Endodermal cell (in vitro differentiated cells): ENCODE data around the gene THEM4. TPM values are rescaled to one million over a fixed set of nuclear protein-coding genes. Genes with fewer than 3 reads are reported as not detected.

ENCODE experiments used
- DNase-seq: peaks from one replicate; pipeline ENCODE4 v3.0.0-alpha.2; 2017
- H3K27ac ChIP-seq: 2 replicates; pipeline ENCODE4 v1.5.1; 2013; ENCODE audit warnings: mild to moderate bottlenecking, low read depth, low read length, moderate library complexity
- H3K27me3 ChIP-seq: 2 replicates; pipeline ENCODE4 v1.6.1; 2013; ENCODE audit warnings: mild to moderate bottlenecking, low read length, moderate library complexity; ENCODE audit not compliant: insufficient read depth, control insufficient read depth, poor library complexity, severe bottlenecking
- H3K36me3 ChIP-seq: 2 replicates; pipeline ENCODE4 v1.7.0; 2013; ENCODE audit warnings: mild to moderate bottlenecking, low read length, moderate library complexity; ENCODE audit not compliant: control insufficient read depth, insufficient read depth
- H3K4me1 ChIP-seq: one replicate; pipeline ENCODE4 v1.7.0; 2013; ENCODE audit warnings: low read length; ENCODE audit not compliant: control insufficient read depth, insufficient read depth
- H3K4me3 ChIP-seq: 2 replicates; pipeline ENCODE4 v1.5.1; 2013; ENCODE audit warnings: mild to moderate bottlenecking, low read length, moderate library complexity
- H3K9ac ChIP-seq: 2 replicates; pipeline ENCODE4 v1.6.1; 2013; ENCODE audit warnings: mild to moderate bottlenecking, low read length, moderate library complexity; ENCODE audit not compliant: poor library complexity, severe bottlenecking; ENCODE audit errors: extremely low read depth
- H3K9me3 ChIP-seq: 2 replicates; pipeline ENCODE4 v1.6.1; 2013; ENCODE audit warnings: mild to moderate bottlenecking, low read length, moderate library complexity; ENCODE audit not compliant: control insufficient read depth
- H3K27ac Mint-ChIP-seq: 2 replicates; pipeline ENCODE4 v1.8.0; 2020; ENCODE audit warnings: mixed read lengths
- H3K27me3 Mint-ChIP-seq: 2 replicates; pipeline ENCODE4 v1.8.0; 2021; ENCODE audit warnings: mild to moderate bottlenecking, mixed read lengths; ENCODE audit not compliant: insufficient read depth
- H3K36me3 Mint-ChIP-seq: 2 replicates; pipeline ENCODE4 v1.8.0; 2020; ENCODE audit warnings: low read depth, mixed read lengths
- H3K4me1 Mint-ChIP-seq: 2 replicates; pipeline ENCODE4 v1.8.0; 2020; ENCODE audit warnings: mixed read lengths
- H3K4me3 Mint-ChIP-seq: 2 replicates; pipeline ENCODE4 v1.8.0; 2020; ENCODE audit warnings: mild to moderate bottlenecking, moderate library complexity, mixed read lengths
- H3K9me3 Mint-ChIP-seq: 2 replicates; pipeline ENCODE4 v1.8.0; 2020; ENCODE audit warnings: mild to moderate bottlenecking, mixed read lengths
- WGBS, 2 experiments: methylation state at CpG; one replicate each; pipeline versions ENCODE4 v1.1.5 to v1.1.7; 2013; ENCODE audit warnings: missing lambda C conversion rate in 2 of 2, mixed read lengths in 1 of 2; ENCODE audit not compliant: insufficient coverage in 1 of 2, insufficient read length in 1 of 2; 5-methylcytosine and 5-hydroxymethylcytosine counted together
- total RNA-seq, 2 donors: library from RNA; stranded (reverse); fragmentation: NEBNext Ultra II Directional in 1 of 2; extraction: Animal tissue kit (Norgen Biotek cat#: 25700) in 1 of 2; gene quantifications; 2 replicates in 1 of 2; 3 replicates in 1 of 2; pipeline ENCODE4 v1.2.1, GENCODE V29; 2021
- TF ChIP-seq, protein P1 (sequence below): fragments of 200-600 bp; sonication (generic); conservative IDR thresholded peaks from 2 replicates; pipeline ENCODE4 v1.5.0; 2021; ENCODE audit warnings: antibody characterized with exemption, mild to moderate bottlenecking

The THEM4 gene
- total RNA-seq, 2 donors from 2014 or later, result 12.2 to 14.3 TPM

DNA sequence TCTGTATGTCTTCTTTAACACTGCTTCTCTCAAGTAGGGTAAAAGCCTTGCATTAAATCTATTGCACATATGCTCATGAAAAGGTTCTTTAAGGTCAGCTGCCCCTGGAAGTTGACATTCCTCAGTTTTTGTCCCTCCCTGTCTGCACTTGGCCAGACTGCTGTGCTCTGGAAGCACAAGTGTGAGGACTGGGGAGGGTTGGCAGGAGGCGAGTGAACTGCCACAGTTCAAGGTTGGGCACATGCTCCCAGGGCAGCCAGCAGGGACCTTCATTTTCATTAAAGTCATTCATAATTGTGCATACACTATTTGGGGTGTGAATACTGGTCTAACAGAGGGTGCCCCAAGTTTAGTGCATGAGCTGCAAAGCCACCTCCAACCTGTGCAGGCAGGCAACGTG, 44.9 kb downstream of the THEM4 start:
- TF ChIP-seq, protein P1, sequence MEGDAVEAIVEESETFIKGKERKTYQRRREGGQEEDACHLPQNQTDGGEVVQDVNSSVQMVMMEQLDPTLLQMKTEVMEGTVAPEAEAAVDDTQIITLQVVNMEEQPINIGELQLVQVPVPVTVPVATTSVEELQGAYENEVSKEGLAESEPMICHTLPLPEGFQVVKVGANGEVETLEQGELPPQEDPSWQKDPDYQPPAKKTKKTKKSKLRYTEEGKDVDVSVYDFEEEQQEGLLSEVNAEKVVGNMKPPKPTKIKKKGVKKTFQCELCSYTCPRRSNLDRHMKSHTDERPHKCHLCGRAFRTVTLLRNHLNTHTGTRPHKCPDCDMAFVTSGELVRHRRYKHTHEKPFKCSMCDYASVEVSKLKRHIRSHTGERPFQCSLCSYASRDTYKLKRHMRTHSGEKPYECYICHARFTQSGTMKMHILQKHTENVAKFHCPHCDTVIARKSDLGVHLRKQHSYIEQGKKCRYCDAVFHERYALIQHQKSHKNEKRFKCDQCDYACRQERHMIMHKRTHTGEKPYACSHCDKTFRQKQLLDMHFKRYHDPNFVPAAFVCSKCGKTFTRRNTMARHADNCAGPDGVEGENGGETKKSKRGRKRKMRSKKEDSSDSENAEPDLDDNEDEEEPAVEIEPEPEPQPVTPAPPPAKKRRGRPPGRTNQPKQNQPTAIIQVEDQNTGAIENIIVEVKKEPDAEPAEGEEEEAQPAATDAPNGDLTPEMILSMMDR, result no peak
- no peaks in the 10 kb centered on the region for H3K36me3 Mint-ChIP-seq
- no peak overlapping the region for H3K4me3 Mint-ChIP-seq
- H3K27ac ChIP-seq, result no peak overlapping the region
- no peaks in the 10 kb centered on the region for H3K27me3 ChIP-seq
- H3K9me3 ChIP-seq, result no peaks in the 10 kb centered on the region
- H3K4me3 ChIP-seq, result no peak overlapping the region
- H3K9me3 Mint-ChIP-seq, result no peaks in the 10 kb centered on the region
- no peaks in the 10 kb centered on the region for H3K36me3 ChIP-seq
- H3K27ac Mint-ChIP-seq, result no peak overlapping the region
- WGBS, 2 experiments, result 0 to 50% methylated on average over 1 to 2 of the region's 2 CpGs
- no peaks in the 10 kb centered on the region for H3K4me1 ChIP-seq
- peak; percentile 39 for DNase-seq
- H3K9ac ChIP-seq, result no peak overlapping the region
- peaks cover 5% of the 10 kb centered on the region for H3K4me1 Mint-ChIP-seq
- H3K27me3 Mint-ChIP-seq, result peaks cover 73% of the 10 kb centered on the region

DNA sequence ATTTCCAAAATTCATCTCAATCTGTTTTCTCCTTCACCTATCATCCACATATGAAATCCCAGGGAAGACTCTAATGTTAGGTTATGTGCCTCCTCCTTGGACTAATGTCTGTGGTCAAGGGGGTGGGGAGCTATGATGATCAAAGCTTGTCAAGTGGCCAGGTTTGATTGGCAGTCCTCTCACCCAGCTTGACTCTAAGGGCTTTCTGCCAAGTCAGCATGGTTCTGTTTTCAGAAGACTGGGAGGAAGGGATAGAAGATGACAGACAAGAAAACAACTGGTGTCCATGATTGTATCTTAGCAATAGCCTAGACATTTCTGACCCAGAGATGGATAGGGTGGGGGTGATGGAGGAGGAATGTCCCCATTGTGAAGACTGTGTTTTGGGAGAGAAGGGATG, 46.7 kb downstream of the THEM4 start:
- TF ChIP-seq, protein P1, result no peak
- Histone ChIP-seq H3K4me1 (no peaks in the 10 kb centered on the region), H3K27me3 (no peaks in the 10 kb centered on the region), H3K36me3 (no peaks in the 10 kb centered on the region), H3K27ac (no peak overlapping the region), H3K9me3 (no peaks in the 10 kb centered on the region), H3K4me3 (no peak overlapping the region), H3K9ac (no peak overlapping the region)
- H3K27me3 Mint-ChIP-seq, result peaks cover 79% of the 10 kb centered on the region
- H3K27ac Mint-ChIP-seq, result no peak overlapping the region
- no peaks in the 10 kb centered on the region for H3K36me3 Mint-ChIP-seq
- H3K4me1 Mint-ChIP-seq, result peaks cover 5% of the 10 kb centered on the region
- no peak overlapping the region for H3K4me3 Mint-ChIP-seq
- no peaks in the 10 kb centered on the region for H3K9me3 Mint-ChIP-seq
- DNase-seq, result no peak

DNA sequence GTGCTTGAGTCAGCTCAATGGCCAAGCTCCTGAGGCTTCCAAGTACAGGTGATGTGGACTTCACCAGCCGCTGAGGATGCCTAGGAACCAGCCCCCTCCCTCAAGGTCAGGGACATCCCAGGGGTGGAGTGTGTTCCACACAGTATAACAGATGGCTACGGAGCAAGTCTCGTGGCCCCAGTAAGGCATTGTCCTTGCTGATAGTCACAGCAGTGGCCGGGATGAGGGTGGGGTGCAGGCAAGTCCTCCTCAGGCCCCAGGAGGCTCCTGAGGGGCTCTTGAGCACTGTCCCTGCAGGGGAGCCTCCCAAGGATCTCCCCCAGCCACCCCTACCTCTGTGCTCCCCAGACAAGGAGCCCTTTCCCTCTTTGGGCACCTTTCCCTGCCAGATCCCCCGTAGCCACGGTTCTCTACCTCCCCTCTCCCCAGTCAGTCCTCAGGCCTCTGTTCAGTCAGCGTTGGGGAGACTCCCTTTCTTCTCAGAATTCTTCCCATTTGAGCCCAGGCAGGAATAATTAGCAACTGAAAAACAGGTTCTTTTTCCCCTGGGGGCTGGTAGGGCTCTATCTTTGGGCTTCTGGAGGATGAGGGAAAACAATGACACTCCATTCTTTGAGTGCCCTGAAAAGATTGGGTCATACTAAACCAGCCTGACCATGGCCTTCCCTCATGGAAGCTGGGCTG, 48.7 kb downstream of the THEM4 start:
- no peak overlapping the region for H3K4me3 ChIP-seq
- Mint-ChIP-seq H3K9me3 (no peaks in the 10 kb centered on the region), H3K36me3 (no peaks in the 10 kb centered on the region), H3K27me3 (peaks cover 84% of the 10 kb centered on the region), H3K27ac (no peak overlapping the region), H3K4me1 (peaks cover 5% of the 10 kb centered on the region), H3K4me3 (no peak overlapping the region)
- no peaks in the 10 kb centered on the region for H3K27me3 ChIP-seq
- WGBS, 2 experiments, result 67 to 70% methylated on average over 4 to 7 of the region's 7 CpGs
- H3K27ac ChIP-seq, result no peak overlapping the region
- no peaks in the 10 kb centered on the region for H3K9me3 ChIP-seq
- peak; percentile 58 for DNase-seq
- no peaks in the 10 kb centered on the region for H3K4me1 ChIP-seq
- TF ChIP-seq, protein P1, result no peak
- H3K9ac ChIP-seq, result no peak overlapping the region
- no peaks in the 10 kb centered on the region for H3K36me3 ChIP-seq
